ENCODE results near the gene PRICKLE1. TPM values are rescaled to one million over a fixed set of nuclear protein-coding genes. Genes with fewer than 3 reads are reported as not detected.

Gene PRICKLE1
- total RNA-seq, 2 donors from 2014 or later, result 7.5 to 12.4 TPM

DNA sequence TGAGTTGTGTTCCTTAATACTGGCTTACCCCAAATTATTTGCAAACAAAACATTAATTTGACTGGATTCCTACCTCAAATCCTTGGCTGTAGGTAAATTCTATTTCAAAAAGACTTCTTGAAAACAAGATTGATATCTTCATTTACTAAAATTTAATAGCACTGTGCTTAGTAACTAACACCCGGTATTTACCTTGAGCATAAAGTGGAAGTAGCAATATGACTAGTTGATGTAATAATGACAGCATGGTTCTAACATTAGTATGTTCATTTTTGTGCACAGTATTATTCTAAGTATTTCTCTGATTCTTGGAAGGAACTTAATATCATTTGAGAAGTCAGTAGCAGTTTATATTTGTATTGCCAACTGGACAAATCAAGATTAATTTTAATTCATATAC, 166.8 kb downstream of the PRICKLE1 start:
- Histone ChIP-seq H3K27me3 (replicated peaks; ENCODE audit: insufficient read depth) (no peaks in the 10 kb centered on the region), H3K36me3 (no peaks in the 10 kb centered on the region), H3K4me3 (no peak overlapping the region), H3K4me1 (replicated peaks) (no peaks in the 10 kb centered on the region), H3K9me3 (no peaks in the 10 kb centered on the region), H3K27ac (no peak overlapping the region)
- intact Hi-C loops (cut with DNase I), result no loop called here
- TF ChIP-seq, protein P1, sequence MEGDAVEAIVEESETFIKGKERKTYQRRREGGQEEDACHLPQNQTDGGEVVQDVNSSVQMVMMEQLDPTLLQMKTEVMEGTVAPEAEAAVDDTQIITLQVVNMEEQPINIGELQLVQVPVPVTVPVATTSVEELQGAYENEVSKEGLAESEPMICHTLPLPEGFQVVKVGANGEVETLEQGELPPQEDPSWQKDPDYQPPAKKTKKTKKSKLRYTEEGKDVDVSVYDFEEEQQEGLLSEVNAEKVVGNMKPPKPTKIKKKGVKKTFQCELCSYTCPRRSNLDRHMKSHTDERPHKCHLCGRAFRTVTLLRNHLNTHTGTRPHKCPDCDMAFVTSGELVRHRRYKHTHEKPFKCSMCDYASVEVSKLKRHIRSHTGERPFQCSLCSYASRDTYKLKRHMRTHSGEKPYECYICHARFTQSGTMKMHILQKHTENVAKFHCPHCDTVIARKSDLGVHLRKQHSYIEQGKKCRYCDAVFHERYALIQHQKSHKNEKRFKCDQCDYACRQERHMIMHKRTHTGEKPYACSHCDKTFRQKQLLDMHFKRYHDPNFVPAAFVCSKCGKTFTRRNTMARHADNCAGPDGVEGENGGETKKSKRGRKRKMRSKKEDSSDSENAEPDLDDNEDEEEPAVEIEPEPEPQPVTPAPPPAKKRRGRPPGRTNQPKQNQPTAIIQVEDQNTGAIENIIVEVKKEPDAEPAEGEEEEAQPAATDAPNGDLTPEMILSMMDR (IDR thresholded peaks at IDR 0.05), result no peak
- TF ChIP-seq POLR2A (IDR thresholded peaks at IDR 0.05) (no peak), POLR2AphosphoS5 (IDR thresholded peaks at IDR 0.05) (no peak)
- WGBS, result 96% methylated on average over 1 of the region's 1 CpG
- no peak for DNase-seq (ENCODE audit: low spot score)

DNA sequence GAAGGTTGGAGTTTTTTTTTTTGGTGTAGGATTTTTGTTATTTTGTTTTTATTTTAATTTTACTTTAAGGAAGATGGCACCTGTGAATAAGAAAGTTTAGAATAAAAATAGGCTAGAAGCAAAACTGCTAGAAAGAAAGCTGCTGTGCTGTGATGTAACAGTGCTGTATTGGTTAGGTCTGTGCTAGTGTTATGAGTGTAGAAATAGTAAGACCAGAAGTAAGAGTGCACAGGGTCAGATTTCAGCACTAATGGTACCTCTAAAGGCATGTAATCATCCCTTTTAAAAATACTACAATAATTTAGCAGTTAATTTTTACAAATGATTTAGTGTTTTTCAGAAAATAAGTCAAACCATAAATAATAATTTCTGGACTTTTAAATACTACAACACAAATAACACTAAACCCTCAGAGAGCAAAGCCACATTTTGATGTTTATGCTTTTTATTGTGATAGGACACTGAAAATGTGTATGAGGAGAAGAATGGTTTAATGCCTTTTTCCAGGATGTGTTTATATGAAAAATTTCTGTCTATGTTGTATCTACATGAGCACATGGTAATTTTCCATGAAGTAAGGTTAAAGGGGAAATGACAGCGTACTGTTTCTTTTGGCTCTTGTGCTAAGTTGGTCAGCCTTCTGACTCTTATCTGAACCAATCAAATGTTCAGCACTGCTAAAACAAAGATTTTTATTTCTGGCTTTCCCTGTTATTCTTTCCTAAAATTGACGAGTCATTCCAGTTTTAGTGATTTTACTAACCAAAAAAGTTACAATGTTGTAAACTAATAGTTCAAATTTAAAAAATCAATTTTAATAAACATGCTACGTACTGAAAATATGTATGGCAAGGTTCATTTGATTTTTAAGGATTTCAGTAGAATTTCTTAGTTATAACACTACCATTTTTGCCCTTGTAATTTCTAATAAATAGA, 167.4 kb downstream of the PRICKLE1 start:
- intact Hi-C loops (cut with DNase I), result no loop called here
- no peak overlapping the region for H3K27ac ChIP-seq

GRCh38 chr12:42420395-42420794, 169.2 kb downstream of the PRICKLE1 start:
- Histone ChIP-seq H3K27ac (no peak overlapping the region), H3K4me1 (replicated peaks) (no peaks in the 10 kb centered on the region), H3K9me3 (no peaks in the 10 kb centered on the region), H3K27me3 (replicated peaks; ENCODE audit: insufficient read depth) (no peaks in the 10 kb centered on the region), H3K36me3 (no peaks in the 10 kb centered on the region), H3K4me3 (no peak overlapping the region)
- intact Hi-C loops (cut with DNase I), result no loop called here
- no peak for DNase-seq (ENCODE audit: low spot score)
- TF ChIP-seq, protein P1 (IDR thresholded peaks at IDR 0.05), result no peak
- TF ChIP-seq POLR2A (IDR thresholded peaks at IDR 0.05), result no peak
- no peak for TF ChIP-seq POLR2AphosphoS5 (IDR thresholded peaks at IDR 0.05)
- WGBS, result 89% methylated on average over 3 of the region's 3 CpGs

More for the DNA sequence above, 167.4 kb downstream of the PRICKLE1 start:
- Histone ChIP-seq H3K9me3 (no peaks in the 10 kb centered on the region), H3K27me3 (replicated peaks; ENCODE audit: insufficient read depth) (no peaks in the 10 kb centered on the region), H3K4me3 (no peak overlapping the region), H3K4me1 (replicated peaks) (no peaks in the 10 kb centered on the region), H3K36me3 (no peaks in the 10 kb centered on the region)
- 69% methylated on average over 3 of the region's 3 CpGs for WGBS
- no peak for TF ChIP-seq POLR2AphosphoS5 (IDR thresholded peaks at IDR 0.05)
- TF ChIP-seq, protein P1 (IDR thresholded peaks at IDR 0.05), result no peak
- TF ChIP-seq POLR2A (IDR thresholded peaks at IDR 0.05), result no peak
- no peak for DNase-seq (ENCODE audit: low spot score)

GRCh38 chr12:42410340-42410739, 179.2 kb downstream of the PRICKLE1 start:
- Histone ChIP-seq H3K27me3 (replicated peaks; ENCODE audit: insufficient read depth) (no peaks in the 10 kb centered on the region), H3K4me3 (no peak overlapping the region), H3K36me3 (no peaks in the 10 kb centered on the region), H3K27ac (no peak overlapping the region), H3K9me3 (no peaks in the 10 kb centered on the region), H3K4me1 (replicated peaks) (no peaks in the 10 kb centered on the region)
- no peak for TF ChIP-seq POLR2A (IDR thresholded peaks at IDR 0.05)
- no peak for TF ChIP-seq POLR2AphosphoS5 (IDR thresholded peaks at IDR 0.05)
- TF ChIP-seq, protein P1 (IDR thresholded peaks at IDR 0.05), result no peak
- intact Hi-C loops (cut with DNase I), result no loop called here
- DNase-seq (ENCODE audit: low spot score), result no peak
- 33% methylated on average over 1 of the region's 1 CpG for WGBS

DNA sequence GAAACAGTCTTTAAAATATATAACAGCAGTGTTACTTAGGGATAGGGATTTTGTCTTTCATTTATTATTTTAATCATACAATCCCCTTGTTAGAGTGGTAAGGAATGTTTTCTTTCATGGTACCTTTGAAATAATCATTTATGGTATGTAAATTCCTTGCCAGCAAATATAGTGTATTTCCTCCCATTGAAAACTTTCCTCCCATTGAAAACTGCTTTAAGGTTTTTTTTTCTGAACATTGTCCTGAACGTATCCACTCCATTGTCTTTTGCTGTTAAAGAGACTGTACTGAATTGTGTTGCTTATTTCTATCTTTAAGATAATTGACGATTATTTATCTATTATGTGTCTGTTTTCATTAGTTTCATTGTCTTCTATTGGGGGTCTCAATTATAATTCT, 180.1 kb downstream of the PRICKLE1 start:
- no peak for DNase-seq (ENCODE audit: low spot score)
- Histone ChIP-seq H3K27ac (no peak overlapping the region), H3K36me3 (no peaks in the 10 kb centered on the region), H3K4me3 (no peak overlapping the region), H3K27me3 (replicated peaks; ENCODE audit: insufficient read depth) (no peaks in the 10 kb centered on the region), H3K9me3 (no peaks in the 10 kb centered on the region), H3K4me1 (replicated peaks) (no peaks in the 10 kb centered on the region)
- TF ChIP-seq POLR2A (IDR thresholded peaks at IDR 0.05) (no peak), POLR2AphosphoS5 (IDR thresholded peaks at IDR 0.05) (no peak)
- TF ChIP-seq, protein P1 (IDR thresholded peaks at IDR 0.05), result no peak
- intact Hi-C loops (cut with DNase I), result no loop called here
- WGBS, result 66% methylated on average over 2 of the region's 2 CpGs
